Pancreas (tissue), 10 donors: ENCODE measurements around the gene ARHGEF17. TPM values are rescaled to one million over a fixed set of nuclear protein-coding genes. Genes with fewer than 3 reads are reported as not detected.
"Not testable (repeated sequence)": the region's sequence is repeated elsewhere in the genome, so short reads cannot be mapped to it uniquely, and the experiment has no call there.

Source experiments
- ATAC-seq, 4 donors: fragments of 200-7000 bp; cut with Tn5 transposase; one replicate each; pipeline versions ENCODE4 v1.8.0 to v1.9.1; 2020; ENCODE audit warnings: mild to moderate bottlenecking in 4 of 4, moderate library complexity in 4 of 4
- DNase-seq, 6 donors: peaks; one replicate each; pipeline ENCODE4 v3.0.0-alpha.2; 2020
- FAIRE-seq: peaks from 2 replicates; lab custom pipeline; 2012; peaks lifted over from hg19 to GRCh38; lab: Jason Lieb, UNC
- H3K27ac ChIP-seq, 4 donors: fragments of 200-600 bp; sonication (generic); 1 replicate in 3 of 4; 2 replicates in 1 of 4; pipeline versions ENCODE4 v1.5.0 to v1.8.0; 2020
- H3K27me3 ChIP-seq, 4 donors: fragments of 200-600 bp; one replicate each; pipeline ENCODE4 v1.8.0; 2021
- H3K36me3 ChIP-seq, 3 donors: fragments of 200-600 bp; sonication (generic) in 1 of 3; one replicate each; pipeline versions ENCODE4 v1.5.0 to v1.8.0; 2020 to 2021
- H3K4me1 ChIP-seq, 3 donors: fragments of 200-600 bp; one replicate each; pipeline ENCODE4 v1.8.0; 2021
- H3K4me3 ChIP-seq, 4 donors: fragments of 200-600 bp; sonication (generic) in 2 of 4; one replicate each; pipeline versions ENCODE4 v1.5.0 to v1.8.0; 2020 to 2021
- H3K9me3 ChIP-seq, 4 donors: fragments of 200-600 bp; one replicate each; pipeline ENCODE4 v1.8.0; 2021
- CTCF ChIP-seq, 4 donors: fragments of 200-600 bp; sonication (generic) in 3 of 4; IDR thresholded peaks; one replicate each; pipeline versions ENCODE4 v1.5.0 to v1.8.0; 2021; ENCODE audit warnings: antibody characterized with exemption in 4 of 4
- WGBS, 2 donors: extraction: QIAGEN DNeasy Blood & Tissue Kit; methylation state at CpG; one replicate each; pipeline ENCODE4 v1.1.7; 2013; 5-methylcytosine and 5-hydroxymethylcytosine counted together
- intact Hi-C, 3 donors: fragments of 100-400 bp; cut with DNase I; formaldehyde crosslinking; loops; one replicate each; pipeline versions ENCODE4 v1.11.1 to v1.14.2; 2022
- polyA plus RNA-seq, 2 donors: library from polyadenylated mRNA; stranded (reverse); fragments of 200-250 nt; gene quantifications; one replicate each; pipeline ENCODE4 v1.2.3, GENCODE V29; 2013
- total RNA-seq, 6 donors: library from RNA; stranded (reverse); fragmentation: NEBNext Ultra II Directional in 4 of 6; extraction: Animal tissue kit (Norgen Biotek cat#: 25700) in 4 of 6; gene quantifications; one replicate each; pipeline versions ENCODE4 v1.2.1 to v1.2.4, GENCODE V29; 2021 to 2023
- donor health status: healthy with polysubstance abuse.
- donor health status: DM: no; HTN: no; CAD: no; lungs with moderate emphysema.
- donor health status: DM: no; HTN: no; CAD: no.
- donor health status: control.
- donor health status: control.
- donor health status: Bipolar disorder and iron deficiency.
- donor health status: DM: yes; HTN: yes; CAD: no.
- donor health status: DM: no; HTN: no; CAD: no.
- donor health status: DM: no; HTN: no; CAD: no.
- donor health status: DM: yes; HTN: yes; CAD: no.

The ARHGEF17 gene
- total and polyA plus RNA-seq, 8 donors = 7.0 to 24.0 (median 10.4) TPM

- TF ChIP-seq CTCF (IDR thresholded peaks at IDR 0.05) = no peak
- Histone ChIP-seq H3K4me1 (no peaks in the 10 kb centered on the region), H3K36me3 (no peaks in the 10 kb centered on the region), H3K4me3 (no peak overlapping the region), H3K27ac (no peak overlapping the region), H3K27me3 (no peaks in the 10 kb centered on the region), H3K9me3 (no peaks in the 10 kb centered on the region)
- DNase-seq (no peak), FAIRE-seq (no peak), ATAC-seq (peak in 1 of 4 donors; percentile 12)
- intact Hi-C loops = no loop called here
- 91 to 93% methylated on average over 7 of the region's 7 CpGs for WGBS, 2 donors
These were observed 37.8 kb upstream of the ARHGEF17 start for GRCh38 chr11:73270016-73270854.

- H3K27ac ChIP-seq = no peak overlapping the region
- no peaks in the 10 kb centered on the region for H3K27me3 ChIP-seq
- DNase-seq = no peak
- FAIRE-seq = no peak
- intact Hi-C loops = no loop called here
- 75 to 77% methylated on average over 18 of the region's 18 CpGs for WGBS, 2 donors
- no peak for TF ChIP-seq CTCF (IDR thresholded peaks at IDR 0.05)
- ATAC-seq = no peak
- H3K36me3 ChIP-seq = no peaks in the 10 kb centered on the region
- no peaks in the 10 kb centered on the region for H3K4me1 ChIP-seq
- H3K4me3 ChIP-seq = no peak overlapping the region
- H3K9me3 ChIP-seq = no peaks in the 10 kb centered on the region
These were observed 37.1 kb upstream of the ARHGEF17 start for GRCh38 chr11:73270855-73271477.

- H3K36me3 ChIP-seq, FAIRE-seq, H3K27me3 ChIP-seq, H3K27ac ChIP-seq, H3K4me1 ChIP-seq, H3K4me3 ChIP-seq, H3K9me3 ChIP-seq, intact Hi-C loops, DNase-seq, ATAC-seq: not testable (repeated sequence)
- WGBS, 2 donors = 85 to 87% methylated on average over 10 of the region's 10 CpGs
These were observed 36.6 kb upstream of the ARHGEF17 start for GRCh38 chr11:73271478-73271865.

- Histone ChIP-seq H3K27ac (no peak within 1 kb of the TSS), H3K4me3 (no peak within 1 kb of the TSS), H3K27me3 (no peaks in the 10 kb centered on the region), H3K9me3 (no peaks in the 10 kb centered on the region), H3K36me3 (no peaks in the 10 kb centered on the region), H3K4me1 (no peaks in the 10 kb centered on the region)
- TF ChIP-seq CTCF (IDR thresholded peaks at IDR 0.05) = no peak
- DNase-seq = no peak
- 82 to 92% methylated on average over 17 of the region's 17 CpGs for WGBS, 2 donors
- ATAC-seq = peak in 3 of 4 donors; percentile 19 to 64 (median 58)
- FAIRE-seq = no peak
- intact Hi-C loops = no loop called here
These were observed 36.0 kb upstream of the ARHGEF17 start, which contains the start of gene P2RY6 for GRCh38 chr11:73271936-73272679. Gene P2RY6 (plus strand): TSS chr11:73272338. CDS start chr11:73296519, 24,181 bp downstream.

- Histone ChIP-seq H3K27ac (no peak overlapping the region), H3K4me1 (no peaks in the 10 kb centered on the region), H3K27me3 (no peaks in the 10 kb centered on the region), H3K9me3 (no peaks in the 10 kb centered on the region), H3K4me3 (no peak overlapping the region), H3K36me3 (no peaks in the 10 kb centered on the region)
- DNase-seq (no peak), ATAC-seq (no peak), FAIRE-seq (no peak)
- WGBS, 2 donors = 91 to 92% methylated on average over 7 of the region's 7 CpGs
- intact Hi-C loops = no loop called here
- TF ChIP-seq CTCF (IDR thresholded peaks at IDR 0.05) = no peak
These were observed 35.4 kb upstream of the ARHGEF17 start for GRCh38 chr11:73272680-73273038.
